Peyer's patch (tissue), 4 donors: ENCODE data around the gene CHST12.

ENCODE experiments used
- POLR2A ChIP-seq, 2 donors: fragments of 450-650 bp; IDR thresholded peaks; one replicate each; pipeline ENCODE4 v1.5.1; 2017; ENCODE audit warnings: antibody characterized with exemption in 2 of 2, mild to moderate bottlenecking in 2 of 2, moderate library complexity in 2 of 2
- TF ChIP-seq, protein P1 (sequence below), 6 experiments: fragments of 450-650 bp in 4 of 6; fragments of 200-600 bp in 2 of 6; sonication (generic) in 1 of 6; IDR thresholded peaks; one replicate each; pipeline ENCODE4 v1.5.1; 2017 to 2019; ENCODE audit warnings: antibody characterized with exemption in 6 of 6, mild to moderate bottlenecking in 3 of 6, moderate library complexity in 1 of 6

DNA sequence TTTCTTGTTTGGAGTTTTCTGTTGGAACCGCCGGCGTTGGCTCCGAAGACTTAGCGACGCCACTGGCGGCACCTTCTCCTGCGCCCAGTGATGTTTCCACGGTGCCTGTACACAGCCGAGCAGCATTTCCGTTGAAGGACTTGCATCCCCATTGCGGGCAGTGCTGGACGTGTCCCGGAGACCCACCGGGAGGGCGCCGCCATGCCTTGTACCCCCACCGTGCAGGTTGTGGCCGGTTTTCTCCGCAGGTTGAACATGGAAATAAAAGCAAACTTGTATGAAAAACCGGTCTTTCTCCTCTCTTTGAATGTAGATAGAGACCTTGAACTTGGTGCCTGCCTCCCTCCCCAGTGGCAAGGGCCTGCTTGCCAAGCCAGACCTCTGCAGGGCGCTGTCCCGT is 22.9 kb upstream of the CHST12 start:
- TF ChIP-seq, protein P1, sequence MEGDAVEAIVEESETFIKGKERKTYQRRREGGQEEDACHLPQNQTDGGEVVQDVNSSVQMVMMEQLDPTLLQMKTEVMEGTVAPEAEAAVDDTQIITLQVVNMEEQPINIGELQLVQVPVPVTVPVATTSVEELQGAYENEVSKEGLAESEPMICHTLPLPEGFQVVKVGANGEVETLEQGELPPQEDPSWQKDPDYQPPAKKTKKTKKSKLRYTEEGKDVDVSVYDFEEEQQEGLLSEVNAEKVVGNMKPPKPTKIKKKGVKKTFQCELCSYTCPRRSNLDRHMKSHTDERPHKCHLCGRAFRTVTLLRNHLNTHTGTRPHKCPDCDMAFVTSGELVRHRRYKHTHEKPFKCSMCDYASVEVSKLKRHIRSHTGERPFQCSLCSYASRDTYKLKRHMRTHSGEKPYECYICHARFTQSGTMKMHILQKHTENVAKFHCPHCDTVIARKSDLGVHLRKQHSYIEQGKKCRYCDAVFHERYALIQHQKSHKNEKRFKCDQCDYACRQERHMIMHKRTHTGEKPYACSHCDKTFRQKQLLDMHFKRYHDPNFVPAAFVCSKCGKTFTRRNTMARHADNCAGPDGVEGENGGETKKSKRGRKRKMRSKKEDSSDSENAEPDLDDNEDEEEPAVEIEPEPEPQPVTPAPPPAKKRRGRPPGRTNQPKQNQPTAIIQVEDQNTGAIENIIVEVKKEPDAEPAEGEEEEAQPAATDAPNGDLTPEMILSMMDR (IDR thresholded peaks at IDR 0.05), result no peak
- no peak for TF ChIP-seq POLR2A (IDR thresholded peaks at IDR 0.05)
